ENCODE data around the gene RUSC1.

Gene RUSC1

DNA sequence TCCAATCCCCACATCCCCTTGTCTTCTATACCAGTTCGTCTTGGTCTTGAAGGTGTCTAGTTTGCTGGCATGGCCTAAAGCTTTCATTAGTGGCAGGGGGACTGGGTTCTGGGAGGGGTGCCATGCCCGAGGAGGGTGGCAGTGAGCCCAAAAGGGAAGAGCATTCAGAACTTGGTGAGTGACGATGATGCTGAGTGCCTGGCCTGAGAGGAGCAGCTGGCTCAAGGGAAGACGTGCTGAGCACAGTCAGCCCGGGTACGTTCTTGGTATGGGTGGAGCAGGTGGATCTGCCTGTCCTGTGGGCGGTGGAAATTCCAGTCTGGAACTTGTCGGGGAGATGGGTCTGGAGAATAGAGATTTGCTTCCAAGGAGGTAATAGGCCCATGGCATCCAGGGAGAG, 7.4 kb upstream of the RUSC1 start:
- ChIA-PET POLR2A (no interaction called here), CTCF (interaction anchor here (0.6 to 3.4 kb wide), 4 partner anchors 10 to 66 kb away, joined by 3 to 17 read pairs (median 8); no protein-coding TSS in a partner anchor)
- Histone ChIP-seq H3K4me3 (ENCODE audit: control insufficient read depth in 1 of 7, extremely low read depth in 1 of 7, insufficient read depth in 4 of 7, low read depth in 2 of 7, low read length in 6 of 7) (no peak overlapping the region), H3K27ac (ENCODE audit: insufficient read depth in 1 of 2, low read depth in 1 of 2, low read length in 2 of 2, poor library complexity in 1 of 2, severe bottlenecking in 2 of 2) (no peak overlapping the region), H3K4me1 (ENCODE audit: control extremely low read depth in 1 of 4, control insufficient read depth in 4 of 4, insufficient read depth in 4 of 4, low read length in 3 of 4) (peaks cover 4 to 24% (median 14%) of the 10 kb centered on the region in 4 experiments), H3K27me3 (replicated peaks in 2 of 5; ENCODE audit: control insufficient read depth in 4 of 5, insufficient read depth in 5 of 5, low read length in 4 of 5) (no peaks in the 10 kb centered on the region), H3K9me3 (ENCODE audit: control extremely low read depth in 1 of 5, control insufficient read depth in 4 of 5, insufficient read depth in 2 of 5, low read depth in 1 of 5, low read length in 4 of 5) (no peaks in the 10 kb centered on the region), H3K36me3 (ENCODE audit: control insufficient read depth in 4 of 4, insufficient read depth in 4 of 4, low read length in 3 of 4) (peaks cover 4 to 55% (median 26%) of the 10 kb centered on the region in 4 experiments)
- 100% methylated on average over 8 of the region's 8 CpGs for WGBS (ENCODE audit: insufficient coverage)
- no peak for DNase-seq

DNA sequence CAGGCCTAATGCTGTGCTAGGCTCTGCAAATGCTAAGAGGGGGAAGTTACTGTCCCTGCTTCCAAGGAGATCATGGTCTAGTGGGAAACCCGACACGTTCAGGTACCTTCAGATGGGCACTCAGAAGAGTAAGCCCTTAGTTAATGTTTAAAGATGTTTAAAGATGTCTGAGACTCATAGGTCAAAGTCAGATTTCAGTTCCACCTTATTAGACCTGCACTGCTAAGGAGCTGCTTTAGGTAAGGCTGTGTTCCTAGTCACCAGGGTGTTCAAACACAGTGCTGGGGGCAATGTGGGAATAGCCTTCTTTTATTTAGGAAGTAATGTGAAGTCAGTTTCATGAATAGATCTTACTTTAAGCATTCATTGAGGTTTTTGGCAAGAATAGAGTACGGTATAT, 3.8 kb upstream of the RUSC1 start:
- ChIA-PET CTCF (interaction anchor here (1.0 to 15.4 kb wide), 4 partner anchors 8 to 66 kb away, joined by 3 to 165 read pairs (median 4); partner anchors contain the start of gene FDPS), POLR2A (no interaction called here)
- WGBS (ENCODE audit: insufficient coverage) = no CpG with 5 or more reads among the region's 3 CpGs
- Histone ChIP-seq H3K27me3 (replicated peaks in 2 of 5; ENCODE audit: control insufficient read depth in 4 of 5, insufficient read depth in 5 of 5, low read length in 4 of 5) (no peaks in the 10 kb centered on the region), H3K4me1 (ENCODE audit: control extremely low read depth in 1 of 4, control insufficient read depth in 4 of 4, insufficient read depth in 4 of 4, low read length in 3 of 4) (peaks cover 3 to 28% (median 19%) of the 10 kb centered on the region in 4 experiments), H3K9me3 (ENCODE audit: control extremely low read depth in 1 of 5, control insufficient read depth in 4 of 5, insufficient read depth in 2 of 5, low read depth in 1 of 5, low read length in 4 of 5) (no peaks in the 10 kb centered on the region), H3K36me3 (ENCODE audit: control insufficient read depth in 4 of 4, insufficient read depth in 4 of 4, low read length in 3 of 4) (peaks cover 4 to 74% (median 31%) of the 10 kb centered on the region in 4 experiments), H3K4me3 (ENCODE audit: control insufficient read depth in 1 of 7, extremely low read depth in 1 of 7, insufficient read depth in 4 of 7, low read depth in 2 of 7, low read length in 6 of 7) (no peak overlapping the region), H3K27ac (ENCODE audit: insufficient read depth in 1 of 2, low read depth in 1 of 2, low read length in 2 of 2, poor library complexity in 1 of 2, severe bottlenecking in 2 of 2) (peak overlapping the region in 1 of 2 experiments; percentile 25)
- no peak for DNase-seq

GRCh38 chr1:155318082-155318481, 2.6 kb upstream of the RUSC1 start:
- Histone ChIP-seq H3K4me1 (ENCODE audit: control extremely low read depth in 1 of 4, control insufficient read depth in 4 of 4, insufficient read depth in 4 of 4, low read length in 3 of 4) (peaks cover 3 to 38% (median 27%) of the 10 kb centered on the region in 4 experiments), H3K4me3 (ENCODE audit: control insufficient read depth in 1 of 7, extremely low read depth in 1 of 7, insufficient read depth in 4 of 7, low read depth in 2 of 7, low read length in 6 of 7) (no peak overlapping the region), H3K36me3 (ENCODE audit: control insufficient read depth in 4 of 4, insufficient read depth in 4 of 4, low read length in 3 of 4) (peaks cover 3 to 62% (median 27%) of the 10 kb centered on the region in 4 experiments), H3K27ac (ENCODE audit: insufficient read depth in 1 of 2, low read depth in 1 of 2, low read length in 2 of 2, poor library complexity in 1 of 2, severe bottlenecking in 2 of 2) (no peak overlapping the region), H3K27me3 (replicated peaks in 2 of 5; ENCODE audit: control insufficient read depth in 4 of 5, insufficient read depth in 5 of 5, low read length in 4 of 5) (no peaks in the 10 kb centered on the region), H3K9me3 (ENCODE audit: control extremely low read depth in 1 of 5, control insufficient read depth in 4 of 5, insufficient read depth in 2 of 5, low read depth in 1 of 5, low read length in 4 of 5) (no peaks in the 10 kb centered on the region)
- no peak for DNase-seq
- POLR2A ChIA-PET = interaction anchor here (0.6 kb wide), 2 partner anchors 23 to 35 kb away, joined by 3 to 4 read pairs; no protein-coding TSS in a partner anchor
- over 99% methylated on average over 9 of the region's 9 CpGs for WGBS (ENCODE audit: insufficient coverage)
- CTCF ChIA-PET = interaction anchor here (0.8 to 15.4 kb wide), 2 partner anchors 23 to 67 kb away, joined by 3 to 165 read pairs; no protein-coding TSS in a partner anchor

GRCh38 chr1:155319536-155319935, 1.2 kb upstream of the RUSC1 start:
- Histone ChIP-seq H3K4me3 (ENCODE audit: control insufficient read depth in 1 of 7, extremely low read depth in 1 of 7, insufficient read depth in 4 of 7, low read depth in 2 of 7, low read length in 6 of 7) (no peak overlapping the region), H3K27me3 (replicated peaks in 2 of 5; ENCODE audit: control insufficient read depth in 4 of 5, insufficient read depth in 5 of 5, low read length in 4 of 5) (no peaks in the 10 kb centered on the region), H3K4me1 (ENCODE audit: control extremely low read depth in 1 of 4, control insufficient read depth in 4 of 4, insufficient read depth in 4 of 4, low read length in 3 of 4) (peaks cover 3 to 42% (median 35%) of the 10 kb centered on the region in 4 experiments), H3K36me3 (ENCODE audit: control insufficient read depth in 4 of 4, insufficient read depth in 4 of 4, low read length in 3 of 4) (peaks cover 0 to 56% (median 20%) of the 10 kb centered on the region in 4 experiments), H3K27ac (ENCODE audit: insufficient read depth in 1 of 2, low read depth in 1 of 2, low read length in 2 of 2, poor library complexity in 1 of 2, severe bottlenecking in 2 of 2) (no peak overlapping the region), H3K9me3 (ENCODE audit: control extremely low read depth in 1 of 5, control insufficient read depth in 4 of 5, insufficient read depth in 2 of 5, low read depth in 1 of 5, low read length in 4 of 5) (no peaks in the 10 kb centered on the region)
- POLR2A ChIA-PET = no interaction called here
- no peak for DNase-seq
- 96% methylated on average over 3 of the region's 5 CpGs for WGBS (ENCODE audit: insufficient coverage)
- CTCF ChIA-PET = interaction anchor here (0.9 to 15.4 kb wide), 3 partner anchors 14 to 69 kb away, joined by 3 to 165 read pairs (median 4); no protein-coding TSS in a partner anchor

DNA sequence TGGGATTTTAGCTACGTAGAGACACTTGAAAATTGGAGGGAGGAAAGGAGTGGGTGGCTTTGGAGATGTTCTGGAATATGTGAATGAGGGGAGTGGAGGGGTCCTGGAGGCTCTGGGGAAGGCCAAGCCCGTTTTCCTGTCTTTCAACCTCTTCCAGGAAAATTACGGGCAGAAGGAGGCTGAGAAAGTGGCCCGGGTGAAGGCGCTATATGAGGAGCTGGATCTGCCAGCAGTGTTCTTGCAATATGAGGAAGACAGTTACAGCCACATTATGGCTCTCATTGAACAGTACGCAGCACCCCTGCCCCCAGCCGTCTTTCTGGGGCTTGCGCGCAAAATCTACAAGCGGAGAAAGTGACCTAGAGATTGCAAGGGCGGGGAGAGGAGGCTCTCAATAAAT, 442 bp upstream of the RUSC1 start:
- POLR2A ChIA-PET = no interaction called here
- peak overlapping the region in 6 of 7 experiments; percentile 27 to 89 (median 73) for H3K4me3 ChIP-seq (ENCODE audit: control insufficient read depth in 1 of 7, extremely low read depth in 1 of 7, insufficient read depth in 4 of 7, low read depth in 2 of 7, low read length in 6 of 7)
- H3K36me3 ChIP-seq (ENCODE audit: control insufficient read depth in 4 of 4, insufficient read depth in 4 of 4, low read length in 3 of 4) = peaks cover 0 to 50% (median 18%) of the 10 kb centered on the region in 4 experiments
- CTCF ChIA-PET = interaction anchor here (0.8 to 15.4 kb wide), 5 partner anchors 15 to 69 kb away, joined by 3 to 165 read pairs (median 4); no protein-coding TSS in a partner anchor
- peaks cover 3 to 49% (median 42%) of the 10 kb centered on the region in 4 experiments for H3K4me1 ChIP-seq (ENCODE audit: control extremely low read depth in 1 of 4, control insufficient read depth in 4 of 4, insufficient read depth in 4 of 4, low read length in 3 of 4)
- 24% methylated on average over 11 of the region's 11 CpGs for WGBS (ENCODE audit: insufficient coverage)
- no peaks in the 10 kb centered on the region for H3K27me3 ChIP-seq (replicated peaks in 2 of 5; ENCODE audit: control insufficient read depth in 4 of 5, insufficient read depth in 5 of 5, low read length in 4 of 5)
- DNase-seq = peak in 1 of 3 donors; percentile 68
- no peaks in the 10 kb centered on the region for H3K9me3 ChIP-seq (ENCODE audit: control extremely low read depth in 1 of 5, control insufficient read depth in 4 of 5, insufficient read depth in 2 of 5, low read depth in 1 of 5, low read length in 4 of 5)
- no peak overlapping the region for H3K27ac ChIP-seq (ENCODE audit: insufficient read depth in 1 of 2, low read depth in 1 of 2, low read length in 2 of 2, poor library complexity in 1 of 2, severe bottlenecking in 2 of 2)

DNA sequence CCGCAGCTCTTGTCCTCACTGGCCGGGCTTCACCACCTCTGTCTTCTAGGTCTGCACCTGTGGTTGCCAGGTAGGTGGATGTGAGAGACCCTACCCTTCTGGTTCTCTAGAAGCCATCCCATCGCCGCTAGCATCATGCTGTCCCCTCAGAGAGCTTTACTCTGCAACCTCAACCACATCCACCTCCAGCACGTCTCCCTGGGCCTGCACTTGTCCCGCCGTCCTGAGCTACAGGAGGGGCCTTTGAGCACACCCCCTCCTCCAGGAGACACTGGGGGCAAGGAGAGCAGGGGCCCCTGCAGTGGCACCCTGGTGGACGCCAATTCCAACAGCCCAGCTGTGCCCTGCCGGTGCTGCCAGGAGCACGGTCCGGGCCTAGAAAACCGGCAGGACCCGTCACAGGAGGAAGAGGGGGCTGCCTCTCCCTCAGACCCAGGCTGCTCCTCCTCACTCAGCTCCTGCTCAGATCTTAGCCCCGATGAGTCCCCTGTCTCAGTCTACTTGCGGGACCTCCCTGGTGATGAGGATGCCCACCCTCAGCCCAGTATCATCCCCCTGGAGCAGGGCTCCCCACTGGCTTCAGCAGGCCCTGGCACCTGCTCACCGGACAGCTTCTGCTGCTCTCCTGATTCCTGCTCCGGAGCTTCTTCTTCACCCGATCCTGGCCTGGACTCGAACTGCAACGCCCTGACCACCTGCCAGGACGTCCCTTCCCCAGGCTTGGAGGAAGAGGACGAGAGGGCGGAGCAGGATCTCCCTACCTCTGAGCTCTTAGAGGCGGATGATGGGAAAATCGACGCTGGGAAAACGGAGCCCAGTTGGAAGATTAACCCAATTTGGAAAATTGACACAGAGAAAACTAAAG, 1.2 kb downstream of the RUSC1 start:
- no peak overlapping the region for H3K27ac ChIP-seq (ENCODE audit: insufficient read depth in 1 of 2, low read depth in 1 of 2, low read length in 2 of 2, poor library complexity in 1 of 2, severe bottlenecking in 2 of 2)
- ChIA-PET CTCF (interaction anchor here (0.6 to 15.4 kb wide), 14 partner anchors 9 to 95 kb away, joined by 3 to 165 read pairs (median 7); partner anchors contain the start of genes CLK2, HCN3 and SCAMP3), POLR2A (interaction anchor here (0.7 kb wide), 2 partner anchors 14 to 49 kb away, joined by 3 to 5 read pairs; partner anchors contain the start of gene CLK2)
- peaks cover 3 to 62% (median 55%) of the 10 kb centered on the region in 4 experiments for H3K4me1 ChIP-seq (ENCODE audit: control extremely low read depth in 1 of 4, control insufficient read depth in 4 of 4, insufficient read depth in 4 of 4, low read length in 3 of 4)
- H3K27me3 ChIP-seq (replicated peaks in 2 of 5; ENCODE audit: control insufficient read depth in 4 of 5, insufficient read depth in 5 of 5, low read length in 4 of 5) = no peaks in the 10 kb centered on the region
- peak overlapping the region in 6 of 7 experiments; percentile 54 to 92 (median 89) for H3K4me3 ChIP-seq (ENCODE audit: control insufficient read depth in 1 of 7, extremely low read depth in 1 of 7, insufficient read depth in 4 of 7, low read depth in 2 of 7, low read length in 6 of 7)
- H3K36me3 ChIP-seq (ENCODE audit: control insufficient read depth in 4 of 4, insufficient read depth in 4 of 4, low read length in 3 of 4) = peaks cover 0 to 44% (median 18%) of the 10 kb centered on the region in 4 experiments
- 90% methylated on average over 21 of the region's 27 CpGs for WGBS (ENCODE audit: insufficient coverage)
- DNase-seq = no peak
- H3K9me3 ChIP-seq (ENCODE audit: control extremely low read depth in 1 of 5, control insufficient read depth in 4 of 5, insufficient read depth in 2 of 5, low read depth in 1 of 5, low read length in 4 of 5) = no peaks in the 10 kb centered on the region
